Bronchial epithelial cell (primary cell): Measurements from ENCODE around the gene USP13. TPM values are rescaled to one million over a fixed set of nuclear protein-coding genes. Genes with fewer than 3 reads are reported as not detected.
A peak's percentile ranks its signal among the peaks of the same experiment; 100 is the strongest.
"Not testable (repeated sequence)": the region's sequence is repeated elsewhere in the genome, so short reads cannot be mapped to it uniquely, and the experiment has no call there.

Experiments
- DNase-seq: peaks from one replicate; pipeline ENCODE4 v3.0.0-alpha.2; 2010; ENCODE audit warnings: low read depth
- FAIRE-seq: peaks from 2 replicates; lab custom pipeline; 2011; peaks lifted over from hg19 to GRCh38; lab: Jason Lieb, UNC
- H3K27me3 ChIP-seq: 2 replicates; pipeline ENCODE4 v1.5.1; 2011; ENCODE audit warnings: low read length; ENCODE audit not compliant: control insufficient read depth, insufficient read depth
- H3K36me3 ChIP-seq: 2 replicates; pipeline ENCODE4 v1.5.1; 2011; ENCODE audit warnings: low read length; ENCODE audit not compliant: control insufficient read depth, insufficient read depth
- H3K4me3 ChIP-seq: 2 replicates; pipeline ENCODE4 v1.5.1; 2011; ENCODE audit warnings: mild to moderate bottlenecking, low read depth, low read length, control low read depth
- total RNA-seq: library from RNA; depleted of rRNA; stranded (reverse); fragments of >200 nt; gene quantifications from 2 replicates; pipeline ENCODE4 v1.2.1, GENCODE V29; 2014
- TF ChIP-seq, protein P1 (sequence below): IDR thresholded peaks from 2 replicates; pipeline ENCODE4 v1.5.1; 2011; ENCODE audit warnings: mild to moderate bottlenecking, moderate library complexity, low read length, control low read depth, inconsistent platforms; ENCODE audit not compliant: insufficient read depth, severe bottlenecking

The USP13 gene
- total RNA-seq, 1 donor from 2014 or later, result 0.79 TPM

DNA sequence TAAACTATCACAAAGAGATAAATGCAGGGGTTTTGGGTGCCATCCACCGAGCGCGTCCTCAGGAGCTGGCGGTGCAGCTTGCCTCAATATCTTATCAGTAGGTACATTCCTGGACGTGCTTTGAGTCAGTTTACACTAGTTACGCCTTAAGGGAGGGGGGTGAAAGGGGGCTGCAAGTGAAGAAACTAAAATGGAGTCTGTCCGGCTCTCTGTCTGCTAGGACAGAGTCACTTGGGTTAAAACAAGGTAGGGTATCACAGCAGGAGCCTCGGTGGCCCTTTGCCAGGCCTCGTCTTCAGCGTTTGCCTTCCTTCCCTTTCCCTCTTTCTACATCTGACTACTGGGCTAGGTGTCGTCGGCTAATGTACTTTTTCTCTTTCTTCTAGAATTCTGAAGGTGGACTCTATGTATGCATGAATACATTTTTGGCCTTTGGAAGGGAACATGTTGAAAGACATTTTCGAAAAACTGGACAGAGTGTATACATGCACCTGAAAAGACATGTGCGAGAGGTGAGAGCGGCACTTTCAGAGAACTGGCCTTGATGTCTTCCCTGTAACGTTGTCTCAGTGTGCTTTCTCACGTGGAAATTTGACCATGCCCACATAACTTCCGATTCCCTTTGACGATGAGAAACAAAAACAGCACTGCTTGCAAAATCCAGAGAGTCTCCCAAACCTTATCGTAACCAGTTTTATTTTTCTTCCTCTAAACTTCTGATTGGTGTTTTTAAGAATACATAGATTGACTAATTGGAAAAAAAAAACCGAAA is 28.8 kb downstream of the USP13 start:
- no peak overlapping the region for H3K4me3 ChIP-seq
- no peak for FAIRE-seq
- TF ChIP-seq, protein P1, sequence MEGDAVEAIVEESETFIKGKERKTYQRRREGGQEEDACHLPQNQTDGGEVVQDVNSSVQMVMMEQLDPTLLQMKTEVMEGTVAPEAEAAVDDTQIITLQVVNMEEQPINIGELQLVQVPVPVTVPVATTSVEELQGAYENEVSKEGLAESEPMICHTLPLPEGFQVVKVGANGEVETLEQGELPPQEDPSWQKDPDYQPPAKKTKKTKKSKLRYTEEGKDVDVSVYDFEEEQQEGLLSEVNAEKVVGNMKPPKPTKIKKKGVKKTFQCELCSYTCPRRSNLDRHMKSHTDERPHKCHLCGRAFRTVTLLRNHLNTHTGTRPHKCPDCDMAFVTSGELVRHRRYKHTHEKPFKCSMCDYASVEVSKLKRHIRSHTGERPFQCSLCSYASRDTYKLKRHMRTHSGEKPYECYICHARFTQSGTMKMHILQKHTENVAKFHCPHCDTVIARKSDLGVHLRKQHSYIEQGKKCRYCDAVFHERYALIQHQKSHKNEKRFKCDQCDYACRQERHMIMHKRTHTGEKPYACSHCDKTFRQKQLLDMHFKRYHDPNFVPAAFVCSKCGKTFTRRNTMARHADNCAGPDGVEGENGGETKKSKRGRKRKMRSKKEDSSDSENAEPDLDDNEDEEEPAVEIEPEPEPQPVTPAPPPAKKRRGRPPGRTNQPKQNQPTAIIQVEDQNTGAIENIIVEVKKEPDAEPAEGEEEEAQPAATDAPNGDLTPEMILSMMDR, result no peak

DNA sequence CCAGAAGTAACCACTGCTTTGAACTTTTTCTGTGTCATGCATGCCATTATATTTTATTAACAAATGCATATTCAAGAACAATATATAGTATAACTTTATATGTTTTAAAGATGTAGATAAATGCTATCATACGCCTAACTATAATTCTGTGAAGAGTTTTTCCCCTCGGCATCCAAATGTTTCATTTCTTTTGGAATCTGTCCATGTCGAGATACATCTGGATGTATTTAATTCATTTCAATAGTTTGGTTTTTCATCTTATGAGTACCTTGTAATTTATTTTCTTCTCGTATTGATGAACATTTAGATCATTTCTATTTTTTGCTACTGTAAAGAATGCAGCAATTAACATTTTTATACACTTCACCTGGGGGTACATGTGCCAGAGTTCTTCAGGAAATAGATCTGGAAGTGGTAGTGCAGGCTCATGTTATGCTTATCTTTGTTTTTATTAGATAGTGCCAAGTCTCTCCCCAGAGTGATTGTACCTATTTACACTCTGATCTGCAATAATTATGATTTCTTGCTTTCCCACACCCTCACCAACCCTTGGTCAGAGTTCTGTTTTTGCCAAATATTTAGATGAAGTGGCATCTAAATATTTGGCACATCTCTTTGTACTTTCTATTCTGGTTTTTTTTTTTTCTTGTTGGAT is 29.7 kb downstream of the USP13 start:
- Histone ChIP-seq H3K27me3 (no peaks in the 10 kb centered on the region), H3K4me3 (no peak overlapping the region), H3K36me3 (no peaks in the 10 kb centered on the region)
- TF ChIP-seq, protein P1, result no peak
- no peak for FAIRE-seq
- DNase-seq, result no peak

More for the DNA sequence above, 28.8 kb downstream of the USP13 start:
- H3K27me3 ChIP-seq, result no peaks in the 10 kb centered on the region
- no peaks in the 10 kb centered on the region for H3K36me3 ChIP-seq
- no peak for DNase-seq

DNA sequence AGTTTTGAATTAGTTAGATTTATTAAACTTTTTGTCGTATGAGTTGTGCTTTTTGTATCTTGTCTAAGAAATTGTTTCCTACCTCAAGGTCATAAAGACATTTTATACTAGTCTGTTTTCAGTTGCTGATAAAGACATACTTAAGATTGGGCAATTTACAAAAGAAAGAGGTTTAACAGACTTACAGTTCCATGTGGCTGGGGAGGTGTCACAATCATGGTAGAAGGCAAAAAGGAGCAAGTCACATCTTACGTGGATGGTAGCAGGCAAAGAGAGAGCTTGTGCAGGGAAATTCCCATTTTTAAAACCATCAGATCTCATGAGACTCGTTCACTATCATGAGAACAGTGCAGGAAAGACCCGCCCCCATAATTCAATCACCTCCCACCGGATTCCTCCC is 30.4 kb downstream of the USP13 start:
- H3K4me3 ChIP-seq, H3K27me3 ChIP-seq, DNase-seq, FAIRE-seq, H3K36me3 ChIP-seq: not testable (repeated sequence)

DNA sequence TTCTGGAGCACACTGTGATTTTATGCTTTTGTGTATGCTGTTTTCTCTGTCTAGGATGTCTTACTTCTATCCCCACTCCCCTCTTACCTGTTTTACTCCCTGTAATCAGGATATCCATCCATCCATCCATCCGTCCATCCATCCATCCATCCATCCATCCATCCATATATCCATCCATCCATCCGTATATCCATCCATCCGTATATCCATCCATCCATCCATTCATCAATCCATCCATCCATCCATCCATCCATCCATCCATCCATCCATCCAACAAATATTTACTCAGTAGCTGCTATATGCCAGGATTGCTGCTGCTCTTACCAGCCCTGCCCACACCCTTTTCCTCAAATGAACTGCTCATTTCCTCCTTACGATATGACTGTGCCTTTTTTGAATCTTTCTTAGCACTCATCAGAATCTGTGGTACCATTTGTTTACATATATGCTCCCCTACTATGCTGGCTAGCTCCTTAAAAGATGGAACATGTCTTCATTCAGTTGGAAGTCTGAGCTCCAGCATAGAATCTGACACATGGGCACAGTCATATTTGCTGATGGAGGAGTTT is 35.2 kb downstream of the USP13 start:
- no peaks in the 10 kb centered on the region for H3K27me3 ChIP-seq
- no peak for DNase-seq
- TF ChIP-seq, protein P1, result no peak
- H3K4me3 ChIP-seq, result no peak overlapping the region
- H3K36me3 ChIP-seq, result no peaks in the 10 kb centered on the region
- no peak for FAIRE-seq

DNA sequence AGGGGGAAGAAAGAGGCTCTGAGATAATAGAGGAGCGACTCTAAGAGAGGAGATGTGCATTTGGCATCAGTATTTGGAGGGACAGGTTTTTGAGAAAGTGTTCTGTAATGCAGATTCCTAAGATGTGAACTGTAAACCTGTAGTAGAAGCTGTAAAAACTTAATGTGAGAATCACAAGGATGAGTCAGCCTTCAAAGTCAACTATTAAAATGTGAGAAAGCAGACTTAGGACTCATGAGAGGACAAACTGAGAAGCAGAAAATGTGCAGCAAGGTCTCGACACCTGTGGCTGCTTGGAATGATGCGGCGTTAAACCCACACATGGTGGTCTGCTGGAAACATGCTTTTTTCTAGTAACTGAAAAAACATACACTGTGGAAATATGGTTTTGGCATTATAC is 36.0 kb downstream of the USP13 start:
- FAIRE-seq, result no peak
- Histone ChIP-seq H3K27me3 (no peaks in the 10 kb centered on the region), H3K36me3 (no peaks in the 10 kb centered on the region), H3K4me3 (no peak overlapping the region)
- TF ChIP-seq, protein P1, result no peak
- DNase-seq, result peak; percentile 20

DNA sequence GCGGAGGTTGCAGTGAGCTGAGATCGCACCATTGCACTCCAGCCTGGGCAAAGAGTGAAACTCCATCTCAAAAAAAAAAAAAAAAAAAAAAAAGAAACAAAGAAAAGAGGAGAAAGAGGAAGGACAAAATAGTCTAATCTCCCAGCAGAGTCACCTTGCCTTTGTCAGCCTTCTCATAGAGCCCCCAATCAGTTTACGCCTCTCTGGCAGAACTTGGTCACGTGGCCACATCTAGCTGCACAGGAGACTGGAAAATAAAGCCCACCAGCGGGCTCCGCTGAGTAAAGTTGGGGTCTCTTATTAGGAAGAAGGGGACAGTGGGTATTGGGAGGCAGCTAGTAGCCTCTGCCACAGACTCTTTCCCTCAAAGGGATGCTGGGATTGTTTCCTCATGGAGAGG is 41.9 kb downstream of the USP13 start:
- no peak for FAIRE-seq
- TF ChIP-seq, protein P1, result no peak
- DNase-seq, result no peak
- Histone ChIP-seq H3K4me3 (no peak overlapping the region), H3K27me3 (no peaks in the 10 kb centered on the region), H3K36me3 (no peaks in the 10 kb centered on the region)
